AG04450 (cell line): ENCODE data around the gene GREM1. TPM values are rescaled to one million over a fixed set of nuclear protein-coding genes. Genes with fewer than 3 reads are reported as not detected.

Experiments
- CTCF ChIA-PET: fragments of 300-600, 350-600 bp; formaldehyde crosslinking; extraction: SDS; loops from one replicate; lab custom pipeline; 2022; ENCODE audit warnings: antibody characterized with exemption, inconsistent platforms; lab: Charles Lee
- POLR2A ChIA-PET: fragments of 350-600 bp; formaldehyde crosslinking; extraction: SDS; loops from one replicate; lab custom pipeline; 2021; ENCODE audit warnings: antibody characterized with exemption, inconsistent platforms; lab: Yijun Ruan, JAX
- DNase-seq: peaks from one replicate; pipeline ENCODE4 v3.0.0-alpha.2; 2011; ENCODE audit warnings: low read depth, low spot score
- H3K27ac ChIP-seq: one replicate; pipeline ENCODE4 v1.5.1; 2012; ENCODE audit warnings: low read depth, low read length, control low read depth
- H3K27me3 ChIP-seq: one replicate; pipeline ENCODE4 v1.6.0; 2012; ENCODE audit warnings: low read length; ENCODE audit not compliant: control insufficient read depth, insufficient read depth
- H3K4me3 ChIP-seq: 2 replicates; pipeline ENCODE4 v1.5.1; 2011; ENCODE audit warnings: mild to moderate bottlenecking, low read depth, low read length, control low read depth
- H3K9me3 ChIP-seq: 2 replicates; pipeline ENCODE4 v1.5.1; 2012; ENCODE audit warnings: low read length; ENCODE audit not compliant: control insufficient read depth, insufficient read depth
- polyA plus RNA-seq: library from polyadenylated mRNA; depleted of rRNA; stranded (reverse); fragments of >200 nt; gene quantifications from 2 replicates; pipeline ENCODE4 v1.2.3, GENCODE V29; 2011
- TF ChIP-seq, protein P1 (sequence below): IDR thresholded peaks from 2 replicates; pipeline ENCODE4 v1.5.1; 2011; ENCODE audit warnings: low read depth, low read length, control low read depth, inconsistent platforms

The GREM1 gene
- polyA plus RNA-seq, 1 experiment: 2,858 TPM

DNA sequence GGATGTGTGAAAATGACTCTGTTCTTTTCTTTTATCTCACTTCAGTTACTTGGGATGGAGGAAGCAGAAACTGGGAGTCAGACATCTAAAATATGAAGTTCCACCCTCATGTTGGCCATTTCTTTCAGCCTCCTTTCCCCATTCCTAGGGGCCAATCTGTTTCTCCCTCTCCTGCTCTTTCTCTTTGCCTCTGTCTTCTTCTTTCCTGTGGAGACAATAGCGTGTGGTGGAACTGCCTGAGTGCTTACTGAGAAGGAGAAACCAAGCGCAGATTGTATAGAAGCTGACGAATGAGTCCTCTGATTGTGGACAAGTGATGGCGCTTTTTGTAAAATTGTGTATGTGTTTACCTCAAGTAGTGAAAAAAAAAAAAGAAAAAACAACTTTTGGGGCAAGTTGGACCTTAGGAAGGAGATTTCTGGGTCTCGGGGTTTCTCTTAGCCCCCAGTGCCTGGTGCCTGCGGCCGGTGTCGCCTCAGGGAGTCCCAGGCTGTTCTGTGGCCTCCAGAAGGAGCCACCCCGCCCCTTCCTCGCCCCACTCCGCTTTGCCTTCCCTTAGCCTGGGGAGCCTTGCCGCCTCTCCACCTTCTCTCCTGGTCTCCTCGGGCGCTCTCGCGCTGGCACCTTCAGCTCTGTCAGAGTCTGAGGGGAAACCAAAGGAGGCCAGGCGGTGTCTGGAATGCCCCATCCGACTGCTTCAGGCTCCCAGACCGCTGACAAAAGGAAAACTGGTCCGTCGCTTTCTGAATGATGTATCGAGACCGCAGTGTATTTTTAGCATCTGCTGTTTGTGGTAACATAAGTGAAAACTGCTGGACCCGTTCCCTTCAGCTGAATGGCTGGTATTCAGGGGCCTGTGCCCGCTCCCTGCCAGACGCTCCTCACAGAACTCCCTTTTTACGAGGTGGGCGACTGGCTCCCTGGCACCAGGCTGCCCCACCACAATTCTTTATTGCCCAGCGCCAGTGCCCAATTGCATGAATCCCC lies 46.2 kb upstream of the GREM1 start:
- Histone ChIP-seq H3K4me3 (no peak overlapping the region), H3K9me3 (peaks cover 3% of the 10 kb centered on the region; the same call in 1 of the 2 replicates), H3K27ac (no peak overlapping the region), H3K27me3 (no peaks in the 10 kb centered on the region)
- no peak for DNase-seq
- POLR2A ChIA-PET: no interaction called here
- TF ChIP-seq, protein P1, sequence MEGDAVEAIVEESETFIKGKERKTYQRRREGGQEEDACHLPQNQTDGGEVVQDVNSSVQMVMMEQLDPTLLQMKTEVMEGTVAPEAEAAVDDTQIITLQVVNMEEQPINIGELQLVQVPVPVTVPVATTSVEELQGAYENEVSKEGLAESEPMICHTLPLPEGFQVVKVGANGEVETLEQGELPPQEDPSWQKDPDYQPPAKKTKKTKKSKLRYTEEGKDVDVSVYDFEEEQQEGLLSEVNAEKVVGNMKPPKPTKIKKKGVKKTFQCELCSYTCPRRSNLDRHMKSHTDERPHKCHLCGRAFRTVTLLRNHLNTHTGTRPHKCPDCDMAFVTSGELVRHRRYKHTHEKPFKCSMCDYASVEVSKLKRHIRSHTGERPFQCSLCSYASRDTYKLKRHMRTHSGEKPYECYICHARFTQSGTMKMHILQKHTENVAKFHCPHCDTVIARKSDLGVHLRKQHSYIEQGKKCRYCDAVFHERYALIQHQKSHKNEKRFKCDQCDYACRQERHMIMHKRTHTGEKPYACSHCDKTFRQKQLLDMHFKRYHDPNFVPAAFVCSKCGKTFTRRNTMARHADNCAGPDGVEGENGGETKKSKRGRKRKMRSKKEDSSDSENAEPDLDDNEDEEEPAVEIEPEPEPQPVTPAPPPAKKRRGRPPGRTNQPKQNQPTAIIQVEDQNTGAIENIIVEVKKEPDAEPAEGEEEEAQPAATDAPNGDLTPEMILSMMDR: no peak
- CTCF ChIA-PET: interaction anchor here (0.7 to 2.5 kb wide), 4 partner anchors 9 to 461 kb away, joined by 4 to 15 read pairs (median 6); no protein-coding TSS in a partner anchor

DNA sequence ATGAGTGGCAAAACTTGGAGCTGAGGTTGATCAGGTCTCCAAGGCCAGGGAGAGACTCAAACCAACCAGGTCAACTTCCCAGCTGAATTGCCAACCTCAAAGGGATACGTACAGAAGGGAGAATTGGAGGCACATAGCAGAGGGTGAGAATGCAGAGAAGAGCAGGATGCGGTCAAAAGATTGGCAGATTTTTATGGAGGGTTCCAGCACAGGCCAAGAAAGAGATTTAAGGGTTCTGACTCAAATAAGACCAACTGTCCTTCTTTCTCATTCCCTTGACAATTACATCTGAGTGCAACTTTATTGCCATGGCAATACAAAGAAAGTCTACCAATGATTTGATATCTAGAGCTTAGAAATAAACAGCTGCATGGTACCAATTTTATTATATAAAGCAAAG lies 43.1 kb upstream of the GREM1 start:
- ChIA-PET POLR2A (no interaction called here), CTCF (interaction anchor here (1.0 kb wide), 1 partner anchor 12 kb away, joined by 7 read pairs; no protein-coding TSS in a partner anchor)
- peaks cover 3% of the 10 kb centered on the region; the same call in 1 of the 2 replicates for H3K9me3 ChIP-seq
- H3K27ac ChIP-seq: no peak overlapping the region
- TF ChIP-seq, protein P1: no peak
- no peak for DNase-seq
- H3K27me3 ChIP-seq: no peaks in the 10 kb centered on the region
- H3K4me3 ChIP-seq: no peak overlapping the region

DNA sequence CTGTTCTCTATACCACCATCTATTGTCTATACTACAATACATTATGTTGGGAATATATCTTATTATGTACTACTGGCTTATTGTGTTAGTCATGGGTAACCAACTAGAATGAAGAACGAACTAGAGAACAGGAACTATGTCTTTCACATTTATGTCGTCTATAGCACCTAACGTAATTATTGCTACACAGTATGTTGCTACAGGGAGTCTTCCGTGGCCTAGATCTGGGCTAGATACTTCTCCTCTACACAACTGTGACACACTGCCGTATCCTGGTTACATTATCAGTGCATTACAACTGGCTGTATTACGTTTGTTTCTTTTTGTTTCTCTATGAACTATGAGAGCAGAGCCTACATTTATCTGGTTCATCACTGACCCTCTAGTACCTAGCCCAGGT lies 42.3 kb upstream of the GREM1 start:
- no peaks in the 10 kb centered on the region for H3K27me3 ChIP-seq
- POLR2A ChIA-PET: interaction anchor here (0.6 to 1.0 kb wide), 2 partner anchors 37 to 195 kb away, joined by 3 read pairs; no protein-coding TSS in a partner anchor
- peaks cover 3% of the 10 kb centered on the region; the same call in 1 of the 2 replicates for H3K9me3 ChIP-seq
- TF ChIP-seq, protein P1: no peak
- CTCF ChIA-PET: interaction anchor here (1.0 kb wide), 1 partner anchor 13 kb away, joined by 7 read pairs; no protein-coding TSS in a partner anchor
- no peak overlapping the region for H3K4me3 ChIP-seq
- no peak overlapping the region for H3K27ac ChIP-seq
- no peak for DNase-seq

DNA sequence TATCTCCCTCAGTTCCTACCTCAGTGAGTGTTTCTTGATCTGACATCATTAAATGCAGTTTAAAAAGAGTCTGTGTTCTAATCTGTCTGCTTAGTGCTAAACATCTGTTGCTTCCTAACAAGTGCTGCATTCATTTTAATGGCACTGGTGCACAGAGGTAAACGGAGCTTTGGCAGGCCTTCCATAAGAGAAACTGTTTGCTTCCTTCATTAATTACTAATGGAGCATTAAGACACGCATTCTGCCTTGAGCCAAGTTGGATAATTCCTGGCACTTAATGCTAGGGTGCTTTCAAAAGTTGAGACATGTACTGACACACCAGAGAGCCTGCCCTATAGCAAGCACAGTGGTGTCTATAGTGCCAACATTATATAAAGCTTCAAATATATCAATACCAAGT lies 41.6 kb upstream of the GREM1 start:
- ChIA-PET POLR2A (interaction anchor here (0.6 to 1.0 kb wide), 2 partner anchors 36 to 194 kb away, joined by 3 read pairs; no protein-coding TSS in a partner anchor), CTCF (interaction anchor here (0.6 to 4.2 kb wide), 2 partner anchors 13 to 100 kb away, joined by 3 to 17 read pairs; no protein-coding TSS in a partner anchor)
- no peak overlapping the region for H3K27ac ChIP-seq
- no peak for DNase-seq
- no peak overlapping the region for H3K4me3 ChIP-seq
- H3K27me3 ChIP-seq: no peaks in the 10 kb centered on the region
- TF ChIP-seq, protein P1: no peak
- H3K9me3 ChIP-seq: peaks cover 3% of the 10 kb centered on the region; the same call in 1 of the 2 replicates
